Spinal cord (tissue), 10 donors: ENCODE measurements around the gene TMEM179. TPM values are rescaled to one million over a fixed set of nuclear protein-coding genes. Genes with fewer than 3 reads are reported as not detected.
A peak's percentile ranks its signal among the peaks of the same experiment; 100 is the strongest.
"Not testable (repeated sequence)": the region's sequence is repeated elsewhere in the genome, so short reads cannot be mapped to it uniquely, and the experiment has no call there.

Experiments
- DNase-seq, 6 donors: peaks; one replicate each; pipeline versions ENCODE4 v3.0.0 to v3.0.0-alpha.2; 2013 to 2015; ENCODE audit warnings: low spot score in 6 of 6, low read depth in 4 of 6
- H3K27ac ChIP-seq: one replicate; pipeline ENCODE4 v1.5.1; 2013; ENCODE audit warnings: low read depth, low read length, control low read depth
- H3K27me3 ChIP-seq: one replicate; pipeline ENCODE4 v1.6.1; 2013; ENCODE audit warnings: low read length; ENCODE audit not compliant: control insufficient read depth, insufficient read depth
- H3K36me3 ChIP-seq: one replicate; pipeline ENCODE4 v1.6.1; 2013; ENCODE audit warnings: low read length; ENCODE audit not compliant: control insufficient read depth, insufficient read depth
- H3K4me1 ChIP-seq: one replicate; pipeline ENCODE4 v1.6.1; 2013; ENCODE audit warnings: low read length; ENCODE audit not compliant: control insufficient read depth, insufficient read depth
- H3K4me3 ChIP-seq: one replicate; pipeline ENCODE4 v1.5.1; 2013; ENCODE audit warnings: low read depth, low read length, control low read depth
- H3K9me3 ChIP-seq: one replicate; pipeline ENCODE4 v1.6.1; 2013; ENCODE audit warnings: low read length; ENCODE audit not compliant: control insufficient read depth, insufficient read depth
- WGBS: methylation state at CpG from one replicate; pipeline ENCODE4 v1.1.5; 2013; ENCODE audit warnings: missing lambda C conversion rate; ENCODE audit not compliant: insufficient coverage; 5-methylcytosine and 5-hydroxymethylcytosine counted together
- polyA plus RNA-seq, 2 donors: library from polyadenylated mRNA; unstranded; fragments of 120-200 nt; gene quantifications; one replicate each; pipeline ENCODE4 v1.2.1, GENCODE V29; 2013; ENCODE audit not compliant: insufficient read length in 2 of 2
- total RNA-seq, 2 donors: library from RNA; depleted of rRNA in 1 of 2; stranded (reverse); fragments of 120-200 nt in 1 of 2; fragments of >200 nt in 1 of 2; gene quantifications; one replicate each; pipeline versions ENCODE4 v1.2.3 to v1.2.4, GENCODE V29; 2013 to 2014
- donor health status: healthy.

TMEM179 gene
- total and polyA plus RNA-seq, 4 donors, result 9.4 to 65.5 (median 39.0) TPM

- WGBS, result 67% methylated on average over 10 of the region's 12 CpGs
- Histone ChIP-seq H3K36me3 (no peaks in the 10 kb centered on the region), H3K4me1 (peaks cover 73% of the 10 kb centered on the region), H3K27ac (no peak overlapping the region), H3K4me3 (no peak overlapping the region), H3K27me3 (peaks cover 3% of the 10 kb centered on the region), H3K9me3 (no peaks in the 10 kb centered on the region)
- no peak for DNase-seq
Measured at GRCh38 chr14:104582662-104583061, 21.9 kb downstream of the TMEM179 start.

DNA sequence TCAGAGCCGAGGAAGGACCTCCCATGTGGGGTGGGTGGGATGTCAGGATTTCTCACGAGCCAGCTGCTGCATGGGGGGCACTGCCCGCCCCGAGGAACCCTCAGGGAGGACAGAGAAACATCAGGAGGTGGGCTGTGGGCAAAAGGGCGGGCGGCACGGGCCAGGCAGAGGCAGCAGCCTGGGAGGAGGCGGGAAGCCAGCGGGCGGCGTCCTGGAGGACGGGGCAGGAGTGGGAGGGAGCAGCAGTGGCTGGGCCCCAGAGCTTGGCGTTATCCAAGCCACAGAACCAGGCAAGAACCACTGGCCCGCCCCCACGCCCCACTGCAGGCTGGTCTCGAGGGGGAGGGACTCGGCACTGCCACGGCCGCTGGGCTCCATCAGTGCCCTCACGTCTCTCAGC lies 22.6 kb downstream of the TMEM179 start:
- Histone ChIP-seq H3K4me1 (peaks cover 70% of the 10 kb centered on the region), H3K9me3 (no peaks in the 10 kb centered on the region), H3K27me3 (peaks cover 3% of the 10 kb centered on the region), H3K4me3 (no peak overlapping the region), H3K36me3 (no peaks in the 10 kb centered on the region), H3K27ac (no peak overlapping the region)
- DNase-seq, result no peak
- WGBS, result 60% methylated on average over 14 of the region's 20 CpGs

DNA sequence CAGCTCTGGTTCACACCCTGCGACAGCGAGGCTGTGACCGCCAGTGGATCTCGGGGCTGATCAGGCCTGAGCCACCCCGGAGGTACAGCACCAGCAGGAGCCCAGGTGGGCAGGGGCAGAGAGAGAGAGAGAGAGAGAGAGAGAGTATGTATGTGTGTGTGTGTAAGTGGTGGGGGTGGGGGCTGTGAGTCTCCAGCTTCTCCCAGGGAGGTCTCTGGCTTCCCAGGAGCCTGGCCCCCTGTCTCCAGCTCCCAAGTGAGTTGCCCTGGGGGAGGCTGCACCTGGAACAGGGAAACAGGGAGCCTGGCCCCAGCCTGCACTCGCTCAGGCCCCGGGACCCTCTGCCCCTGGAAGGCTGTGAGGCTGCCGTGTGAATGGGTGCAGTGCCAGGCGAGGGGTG lies 23.1 kb downstream of the TMEM179 start:
- Histone ChIP-seq H3K27ac (no peak overlapping the region), H3K27me3 (peaks cover 3% of the 10 kb centered on the region), H3K4me1 (peaks cover 70% of the 10 kb centered on the region)

GRCh38 chr14:104580961-104581360 lies 23.6 kb downstream of the TMEM179 start:
- Histone ChIP-seq H3K9me3 (no peaks in the 10 kb centered on the region), H3K36me3 (no peaks in the 10 kb centered on the region), H3K4me3 (no peak overlapping the region), H3K27me3 (peaks cover 3% of the 10 kb centered on the region), H3K27ac (no peak overlapping the region), H3K4me1 (peaks cover 67% of the 10 kb centered on the region)
- WGBS, result 33% methylated on average over 8 of the region's 9 CpGs
- DNase-seq, result peak in 2 of 6 donors; percentile 52 to 62

More for the DNA sequence above, 23.1 kb downstream of the TMEM179 start:
- Histone ChIP-seq H3K9me3 (no peaks in the 10 kb centered on the region), H3K4me3 (no peak overlapping the region), H3K36me3 (no peaks in the 10 kb centered on the region)
- no peak for DNase-seq
- 83% methylated on average over 9 of the region's 9 CpGs for WGBS

DNA sequence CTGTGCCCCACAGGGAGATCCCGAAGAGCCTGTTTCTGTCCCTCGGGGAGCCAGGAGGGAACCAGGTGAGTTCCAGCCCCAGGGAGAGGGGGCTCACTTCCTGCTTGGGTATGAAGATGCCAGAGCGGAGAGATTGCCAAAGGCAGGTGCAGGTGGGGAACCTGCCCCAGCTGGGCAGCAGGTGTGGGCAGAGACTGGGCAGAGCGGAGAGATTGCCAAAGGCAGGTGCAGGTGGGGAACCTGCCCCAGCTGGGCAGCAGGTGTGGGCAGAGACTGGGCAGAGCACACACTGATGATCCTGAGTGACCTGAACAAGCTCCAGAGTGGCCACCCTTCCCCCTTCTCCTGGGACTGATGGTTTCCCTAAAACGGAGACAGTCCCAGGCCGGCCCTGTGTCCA lies 24.6 kb downstream of the TMEM179 start:
- H3K9me3 ChIP-seq, H3K4me3 ChIP-seq, DNase-seq, H3K27me3 ChIP-seq, H3K36me3 ChIP-seq, H3K27ac ChIP-seq: not testable (repeated sequence)
- peaks cover 74% of the 10 kb centered on the region for H3K4me1 ChIP-seq
- WGBS, result 86% methylated on average over 6 of the region's 6 CpGs

GRCh38 chr14:104579507-104579906 lies 25.1 kb downstream of the TMEM179 start, which contains the start of gene C14orf180:
C14orf180 (plus strand) TSS chr14:104579764; CDS start chr14:104586431, 6,667 bp downstream.
- WGBS, result 60% methylated on average over 17 of the region's 17 CpGs
- peak in 1 of 6 donors; percentile 64 for DNase-seq
- Histone ChIP-seq H3K4me3 (no peak within 1 kb of the TSS), H3K27ac (no peak within 1 kb of the TSS), H3K36me3 (no peaks in the 10 kb centered on the region), H3K9me3 (no peaks in the 10 kb centered on the region), H3K27me3 (peaks cover 3% of the 10 kb centered on the region), H3K4me1 (peaks cover 73% of the 10 kb centered on the region)

DNA sequence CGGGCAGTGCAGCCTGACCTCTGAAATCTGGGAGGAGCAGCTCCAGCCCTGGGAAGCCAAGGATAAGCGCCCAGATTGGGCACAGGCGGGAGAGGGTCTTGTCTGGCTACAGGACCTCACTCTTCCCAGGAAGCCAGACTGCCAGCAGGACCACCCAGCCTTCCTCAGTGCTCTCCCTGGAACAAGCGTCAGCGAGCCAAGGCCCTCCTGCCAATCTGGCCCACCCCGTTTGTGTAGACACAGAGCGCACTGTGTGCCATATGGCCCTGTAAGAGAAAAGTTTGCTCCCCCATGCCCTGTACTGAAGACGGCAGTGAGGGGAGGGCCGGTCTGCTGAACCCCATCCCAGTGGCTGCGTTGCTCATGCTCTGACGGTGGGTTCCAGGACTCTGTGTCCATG lies 26.3 kb downstream of the TMEM179 start:
- no peak overlapping the region for H3K27ac ChIP-seq
- no peaks in the 10 kb centered on the region for H3K36me3 ChIP-seq
- no peak overlapping the region for H3K4me3 ChIP-seq
- H3K4me1 ChIP-seq, result peaks cover 78% of the 10 kb centered on the region
- H3K27me3 ChIP-seq, result peaks cover 3% of the 10 kb centered on the region
- DNase-seq, result peak in 1 of 6 donors; percentile 88
- 56% methylated on average over 8 of the region's 11 CpGs for WGBS
- H3K9me3 ChIP-seq, result no peaks in the 10 kb centered on the region

DNA sequence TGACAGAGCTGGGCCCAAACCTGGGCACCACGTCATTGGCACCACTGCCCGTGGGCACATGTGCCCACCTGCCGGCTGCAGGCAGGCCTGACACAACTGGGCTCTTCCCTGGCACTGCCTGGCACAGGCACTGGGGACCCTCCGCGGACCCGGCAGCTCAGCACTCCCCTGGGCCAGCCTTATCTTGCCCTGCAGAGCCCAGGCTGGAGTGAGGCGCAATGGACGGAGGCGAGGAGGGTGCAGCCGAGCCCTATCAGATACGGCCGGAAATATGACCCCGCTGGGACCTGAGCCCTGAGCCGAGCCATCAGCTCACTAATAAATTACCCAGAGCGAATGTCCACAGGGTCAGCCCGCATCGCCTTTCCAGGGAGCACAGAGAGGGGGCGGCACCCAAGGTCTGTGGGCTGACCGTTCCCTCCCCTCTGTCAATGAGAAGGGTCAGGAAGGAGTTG lies 26.7 kb downstream of the TMEM179 start:
- Histone ChIP-seq H3K9me3 (no peaks in the 10 kb centered on the region), H3K4me1 (peaks cover 78% of the 10 kb centered on the region), H3K27me3 (peaks cover 3% of the 10 kb centered on the region), H3K4me3 (no peak overlapping the region), H3K27ac (no peak overlapping the region), H3K36me3 (no peaks in the 10 kb centered on the region)
- no peak for DNase-seq
- WGBS, result 69% methylated on average over 15 of the region's 19 CpGs

- Histone ChIP-seq H3K9me3 (no peaks in the 10 kb centered on the region), H3K4me3 (no peak overlapping the region), H3K27ac (no peak overlapping the region), H3K4me1 (peaks cover 76% of the 10 kb centered on the region), H3K36me3 (no peaks in the 10 kb centered on the region), H3K27me3 (peaks cover 3% of the 10 kb centered on the region)
- DNase-seq, result no peak
- WGBS, result 69% methylated on average over 12 of the region's 12 CpGs
Measured at GRCh38 chr14:104577426-104577825, 27.1 kb downstream of the TMEM179 start.

DNA sequence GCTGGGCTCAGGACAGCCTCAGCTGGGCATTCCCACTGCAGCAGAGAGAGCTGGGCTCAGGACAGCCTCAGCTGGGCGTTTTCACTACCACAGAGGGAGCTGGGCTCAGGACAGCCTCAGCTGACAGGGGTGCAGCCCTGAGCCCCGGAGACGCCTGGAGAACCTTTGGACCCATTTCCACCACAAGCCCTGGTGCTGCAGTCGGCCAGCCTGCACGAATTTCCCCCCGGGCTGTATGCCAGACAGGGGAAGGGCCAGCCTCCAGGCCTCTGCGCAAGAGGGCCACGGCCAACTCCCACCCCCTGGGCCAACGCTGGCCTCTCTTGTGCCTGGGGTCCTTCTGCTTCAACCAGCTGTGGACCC lies 27.6 kb downstream of the TMEM179 start:
- Histone ChIP-seq H3K4me1 (peaks cover 74% of the 10 kb centered on the region), H3K27ac (no peak overlapping the region), H3K9me3 (no peaks in the 10 kb centered on the region), H3K36me3 (no peaks in the 10 kb centered on the region), H3K4me3 (no peak overlapping the region), H3K27me3 (peaks cover 3% of the 10 kb centered on the region)
- WGBS, result 64% methylated on average over 9 of the region's 9 CpGs
- DNase-seq, result no peak
